SHP77 (cell line): ENCODE results near the gene NLRC5.

ENCODE experiments used
- DNase-seq, 2 experiments: peaks; one replicate each; lab custom pipeline; 2025; lab: John Stamatoyannopoulos, UW

Gene NLRC5

DNA sequence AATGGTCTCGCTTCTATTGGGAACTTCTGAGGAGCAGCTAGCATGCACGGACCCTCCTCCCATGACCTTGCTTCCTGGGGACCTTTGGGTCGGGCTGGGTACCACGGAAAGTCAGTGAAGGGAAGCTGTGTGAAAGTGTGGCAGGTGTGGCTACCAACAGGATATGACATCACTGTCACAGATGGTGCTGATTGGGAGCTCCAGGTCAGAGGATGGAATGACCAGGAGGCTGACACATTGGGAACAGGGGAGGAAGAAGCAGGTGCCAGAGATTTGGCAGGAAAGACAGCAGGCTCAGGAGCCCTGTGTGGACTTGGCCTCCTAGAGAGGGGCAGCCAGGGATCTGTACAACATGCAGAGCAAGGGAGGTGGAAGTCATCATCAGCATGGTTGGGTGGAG lies 137.1 kb downstream of the NLRC5 start:
- DNase-seq, result peak in 1 of 2 experiments; percentile 34

GRCh38 chr16:57127037-57127763 lies 137.8 kb downstream of the NLRC5 start:
- no peak for DNase-seq

DNA sequence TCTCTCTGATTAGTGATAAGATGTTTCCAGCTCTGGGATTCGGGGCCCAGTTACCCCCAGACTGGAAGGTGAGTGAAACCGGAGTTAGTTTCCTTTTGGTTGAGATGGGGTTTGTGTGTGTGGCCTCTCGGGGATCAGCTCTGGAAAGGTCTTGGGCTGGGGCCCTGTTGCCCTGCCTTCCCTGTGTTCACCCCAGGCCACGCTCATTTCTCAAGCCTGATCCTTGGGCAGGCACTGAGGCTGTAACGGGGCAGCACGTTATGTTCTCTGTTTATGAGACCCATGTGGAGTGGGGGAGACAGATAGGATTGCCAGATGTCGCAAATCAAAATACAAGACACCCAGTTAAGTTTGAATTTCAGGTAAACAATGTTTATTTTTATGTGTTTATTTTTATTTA lies 138.5 kb downstream of the NLRC5 start:
- DNase-seq, result no peak

DNA sequence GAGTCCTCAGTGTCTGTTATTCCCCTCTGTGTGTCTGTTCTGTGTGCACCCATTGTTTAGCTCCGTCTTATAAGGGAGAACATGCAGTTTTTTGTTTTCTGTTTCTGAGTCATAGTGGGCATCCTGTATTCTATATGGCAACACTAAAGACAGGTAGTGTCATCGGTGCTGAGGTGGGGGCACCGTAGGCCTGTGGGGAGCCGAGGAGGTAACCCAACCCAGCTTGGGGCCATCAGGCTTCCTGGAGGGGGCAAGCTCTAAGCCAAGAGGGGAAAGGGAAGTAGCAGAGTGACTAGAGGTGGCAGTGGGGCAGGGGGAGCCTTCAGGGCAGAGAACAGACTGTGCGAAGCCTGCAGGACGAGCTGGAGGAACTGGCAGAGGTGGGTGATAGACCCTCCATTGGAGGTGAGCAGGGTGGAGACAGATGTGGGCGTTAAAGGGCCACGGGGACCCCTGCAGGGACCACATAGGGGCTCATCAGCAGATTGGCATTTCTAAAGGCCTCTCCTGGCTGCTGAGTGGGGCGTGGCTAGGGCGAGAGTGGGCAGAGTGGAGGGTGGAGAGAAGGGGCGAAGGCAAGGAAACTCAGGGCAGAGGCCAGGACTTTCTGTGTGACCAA lies 139.5 kb downstream of the NLRC5 start:
- no peak for DNase-seq

DNA sequence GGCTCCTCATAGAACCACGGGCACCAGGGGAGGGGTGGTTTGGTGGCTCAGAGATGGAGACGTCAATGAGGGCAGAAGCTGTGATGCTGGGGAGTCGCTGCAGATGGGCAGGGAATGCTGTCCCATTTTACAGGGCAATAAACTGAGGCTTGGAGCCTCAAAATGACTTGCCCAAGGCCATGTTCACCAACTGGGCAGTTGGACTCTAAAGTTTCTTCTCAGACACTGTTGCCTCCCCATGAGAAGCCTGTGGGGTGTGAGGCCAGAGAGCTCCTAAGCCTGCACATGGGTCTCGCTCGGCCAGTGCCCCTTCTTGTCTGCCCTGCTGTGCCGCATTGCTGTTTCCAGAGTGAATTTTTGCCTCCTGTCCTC lies 141.6 kb downstream of the NLRC5 start:
- DNase-seq, result no peak

DNA sequence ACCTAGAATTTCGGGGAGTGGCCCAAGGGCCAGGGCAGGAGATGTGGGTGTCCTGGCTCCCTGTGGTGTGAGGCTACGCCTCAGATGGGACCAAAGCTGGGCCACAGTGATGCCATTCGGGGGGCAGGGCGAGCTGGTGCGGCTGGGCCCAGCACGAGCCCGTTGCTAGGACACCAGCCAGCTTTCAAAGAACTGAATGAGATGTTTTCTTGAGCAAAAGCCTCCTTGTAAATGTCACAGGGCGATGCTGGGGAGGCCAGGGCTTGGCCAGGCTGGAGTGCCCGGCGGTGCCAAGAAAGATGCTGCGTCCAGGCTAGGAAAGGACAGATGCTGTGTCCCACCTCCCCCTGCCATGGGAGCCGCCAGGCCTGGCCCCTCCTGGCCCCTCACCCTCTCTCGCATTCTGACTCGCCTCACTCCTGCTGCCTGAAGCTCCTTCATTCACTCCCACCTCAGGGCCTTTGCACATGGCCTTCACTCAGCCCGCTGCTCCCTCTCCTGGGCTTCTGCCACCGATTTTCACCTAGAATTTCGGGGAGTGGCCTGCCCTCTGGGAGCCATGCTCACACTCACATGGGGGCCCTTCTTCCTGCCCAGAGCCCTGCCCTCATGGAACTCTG lies 142.1 kb downstream of the NLRC5 start:
- DNase-seq, result no peak

GRCh38 chr16:57132470-57132869 lies 143.1 kb downstream of the NLRC5 start:
- DNase-seq, result no peak

DNA sequence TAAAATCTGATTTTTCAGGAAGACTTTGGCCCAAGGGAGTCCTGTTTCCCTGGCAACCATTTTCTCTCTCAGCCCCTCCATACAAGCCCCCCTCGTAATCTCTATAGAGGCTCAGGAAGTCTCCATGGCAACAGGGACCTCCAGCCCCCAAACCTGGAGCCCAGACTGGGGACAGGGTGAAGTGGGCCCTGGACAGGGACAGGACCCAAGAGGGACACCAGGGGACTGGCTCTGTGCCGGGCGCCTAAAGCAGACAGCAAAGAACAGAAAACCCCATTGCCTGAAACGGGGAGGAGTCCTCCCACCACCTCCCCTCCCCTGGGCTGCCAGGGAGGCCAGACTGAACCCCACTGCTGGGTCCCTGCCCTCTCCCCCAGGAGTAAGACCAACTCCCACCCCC lies 143.7 kb downstream of the NLRC5 start:
- no peak for DNase-seq
